Central memory CD4-positive, alpha-beta T cell (primary cell): ENCODE results near the gene AUTS2.
A peak's percentile ranks its signal among the peaks of the same experiment; 100 is the strongest.

Source experiments
- DNase-seq: peaks from one replicate; pipeline ENCODE4 v3.0.0; 2022
- total RNA-seq, 3 experiments: gene quantifications; one replicate each; lab custom pipeline; 2026; lab: John Stamatoyannopoulos, UW

Gene AUTS2
- total RNA-seq: 0.21 to 6.2 (median 3.9) reads per million in 3 experiments

DNA sequence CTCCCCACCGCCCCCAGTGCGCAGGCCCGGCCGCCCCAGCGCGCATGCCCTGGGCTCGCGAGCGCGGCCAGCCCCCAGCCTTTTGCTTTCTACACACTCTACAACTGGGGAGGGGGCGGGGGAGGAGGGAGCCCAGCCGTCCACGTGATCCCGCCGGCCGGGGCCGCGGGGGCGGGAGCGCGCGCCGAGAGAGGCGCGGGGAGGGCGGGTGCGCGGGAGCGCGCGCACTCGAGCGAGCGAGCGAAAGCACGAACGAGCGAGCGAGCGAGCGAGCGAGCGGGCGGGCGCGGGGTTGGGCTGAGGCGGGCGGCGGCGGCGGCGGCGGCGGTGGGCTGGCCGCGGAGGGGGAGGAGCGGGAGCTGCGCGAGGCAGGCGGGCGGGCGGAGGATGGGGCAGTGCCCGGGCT lies at the start of gene AUTS2:
AUTS2 (plus strand) TSS at position 395 of the 406 bp plus-strand sequence. CDS start 1,179 bp downstream, outside the sequence.
- peak; percentile 21 for DNase-seq

DNA sequence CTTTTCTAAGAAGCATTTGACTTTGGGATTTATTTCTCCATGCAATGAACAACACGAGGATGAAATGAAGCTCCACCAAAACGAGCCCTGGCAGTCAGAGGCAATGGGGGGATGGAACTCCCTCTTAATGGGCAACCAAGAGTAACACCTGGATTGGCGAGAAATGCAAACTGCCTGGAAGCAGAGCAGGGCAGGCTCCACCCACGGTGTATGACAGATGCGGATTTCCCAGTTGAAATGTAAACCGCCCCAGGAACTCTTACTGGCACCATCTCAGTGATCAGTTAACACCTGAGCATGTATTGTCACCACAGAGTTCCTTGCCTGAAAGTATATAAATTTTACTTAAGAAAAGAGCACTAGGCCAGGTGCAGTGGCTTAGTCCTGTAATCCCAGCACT lies 47.3 kb upstream of the AUTS2 start:
- DNase-seq: no peak

DNA sequence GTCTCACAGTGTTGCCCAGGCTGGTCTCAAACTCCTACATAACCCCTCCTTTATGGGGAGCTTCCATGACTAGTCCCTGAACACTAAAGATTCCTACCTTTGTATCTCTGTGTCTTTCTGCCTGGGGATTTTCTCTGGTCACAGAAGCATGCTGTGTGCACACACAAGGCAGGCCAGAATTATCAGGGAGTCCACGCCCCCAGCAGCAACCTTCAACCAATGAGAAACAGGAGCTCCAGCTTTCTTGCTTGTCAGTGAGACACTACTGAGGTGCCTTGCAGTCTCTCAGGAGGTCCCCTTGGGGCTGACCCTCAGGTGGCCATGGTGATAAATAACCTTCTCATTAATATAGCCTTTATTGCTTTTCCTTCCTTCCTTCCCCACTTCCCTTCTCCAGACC lies 45.1 kb upstream of the AUTS2 start:
- no peak for DNase-seq

DNA sequence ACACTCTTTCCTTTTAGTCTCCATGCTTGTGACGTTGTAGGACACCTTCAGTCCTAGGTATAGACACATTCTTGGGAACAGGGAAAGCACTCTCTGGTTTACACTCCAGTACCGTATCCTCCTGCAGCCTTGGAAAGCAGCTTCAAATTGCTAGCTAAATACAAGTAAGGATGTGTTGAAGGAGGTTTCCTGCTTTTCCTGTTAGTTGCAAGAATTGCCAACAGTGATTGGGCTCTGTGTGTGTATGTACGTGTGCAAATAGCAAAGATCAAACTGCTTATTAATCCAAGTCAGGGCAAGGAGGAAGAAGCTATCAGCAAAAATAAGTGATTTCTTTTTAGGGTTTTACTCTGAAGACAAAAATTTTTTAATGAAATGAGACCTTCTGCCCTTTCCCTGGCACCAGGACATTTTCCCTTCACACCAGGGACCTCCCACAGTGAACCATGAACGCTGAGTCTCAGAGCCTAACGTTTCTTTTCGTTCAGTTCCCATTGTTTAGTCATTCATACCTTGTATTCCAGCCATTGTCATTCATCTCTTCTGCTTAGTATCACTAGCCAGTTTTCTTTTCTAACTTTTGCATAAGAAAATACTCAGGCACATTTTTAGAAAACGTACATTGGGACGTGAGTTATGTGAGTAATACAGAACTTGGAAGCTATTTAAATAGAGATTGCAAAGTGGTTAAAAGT lies 36.9 kb upstream of the AUTS2 start:
- no peak for DNase-seq

DNA sequence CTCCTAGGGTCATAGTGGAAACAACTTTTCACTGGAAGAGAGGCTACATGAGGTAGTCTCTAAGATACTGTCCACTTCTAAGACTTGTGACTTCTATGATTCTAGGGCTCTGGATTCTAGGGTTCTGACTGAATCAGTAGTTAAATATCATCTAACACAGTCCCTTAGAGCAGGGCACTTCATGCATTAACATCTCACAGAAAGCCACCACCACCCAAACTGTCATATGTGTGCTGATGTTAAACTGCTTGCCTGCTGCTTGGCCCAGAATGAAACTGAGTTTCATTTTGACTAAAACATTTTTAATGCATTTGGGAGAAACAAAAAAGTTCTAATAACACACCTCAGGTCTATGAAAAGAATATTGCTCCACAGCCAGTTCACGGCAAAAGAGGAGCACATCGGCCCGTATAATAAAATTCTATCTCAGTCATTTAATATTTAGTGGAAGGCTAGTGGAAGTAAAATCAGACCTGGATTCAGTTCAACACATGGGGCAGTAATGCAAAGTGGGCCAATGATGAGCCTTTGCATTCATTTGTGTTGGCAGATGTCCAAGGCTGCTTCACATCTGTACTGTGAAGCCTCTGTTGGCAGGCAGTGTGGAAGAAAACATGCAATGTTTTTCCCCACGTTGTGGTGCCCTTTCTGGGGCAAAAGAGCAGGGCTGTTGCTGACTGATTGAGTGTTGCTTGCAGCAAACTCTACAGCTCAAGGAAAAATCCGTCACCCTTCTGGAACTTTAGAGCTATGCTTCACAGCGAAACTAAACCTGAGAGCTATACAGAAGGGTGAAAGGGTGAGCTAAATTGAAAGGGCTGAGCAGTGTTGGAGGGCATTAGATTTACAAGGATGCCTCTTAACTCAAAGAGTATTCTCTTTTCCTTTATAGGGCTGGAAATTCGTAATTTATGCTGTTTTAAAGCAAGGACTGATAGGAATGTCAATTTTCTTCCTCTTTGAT lies 33.5 kb upstream of the AUTS2 start:
- no peak for DNase-seq

DNA sequence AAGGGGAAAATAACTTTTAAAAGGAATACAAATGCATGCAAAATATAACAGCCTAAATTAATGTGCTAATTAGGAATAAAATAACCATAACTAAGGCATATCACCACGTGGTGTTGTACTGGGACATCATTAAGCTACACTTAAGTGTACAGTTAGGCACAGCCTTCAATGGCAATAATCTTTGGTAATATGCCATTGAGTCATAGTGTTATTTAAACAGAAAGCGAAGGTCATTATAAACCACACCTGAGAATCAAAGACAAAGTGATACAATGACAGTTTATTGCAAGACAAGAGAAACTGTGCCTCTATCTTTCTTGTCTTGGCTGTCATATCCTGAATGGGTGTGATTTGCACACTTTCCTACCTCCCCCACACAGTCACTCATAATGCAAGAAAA lies 30.5 kb upstream of the AUTS2 start:
- no peak for DNase-seq

DNA sequence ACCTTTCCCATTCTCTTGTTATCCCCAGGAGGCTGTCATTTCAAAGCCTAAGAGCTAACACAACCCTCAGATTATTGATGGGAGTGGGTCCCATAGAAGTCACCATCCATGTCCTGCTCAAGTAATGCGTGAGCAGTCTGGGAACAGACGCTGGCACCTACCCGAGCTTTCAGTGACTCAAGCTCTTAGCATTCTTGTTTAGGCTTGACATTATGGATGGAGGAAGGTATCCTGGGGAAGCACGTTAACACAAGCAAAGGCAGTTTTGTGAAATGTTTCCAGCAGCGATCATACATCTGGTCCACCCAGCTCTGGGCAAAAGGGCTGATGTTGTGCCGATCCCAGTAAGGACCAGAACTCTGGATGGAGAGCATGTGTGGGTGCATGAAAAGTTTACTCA lies 30.0 kb upstream of the AUTS2 start:
- DNase-seq: no peak

DNA sequence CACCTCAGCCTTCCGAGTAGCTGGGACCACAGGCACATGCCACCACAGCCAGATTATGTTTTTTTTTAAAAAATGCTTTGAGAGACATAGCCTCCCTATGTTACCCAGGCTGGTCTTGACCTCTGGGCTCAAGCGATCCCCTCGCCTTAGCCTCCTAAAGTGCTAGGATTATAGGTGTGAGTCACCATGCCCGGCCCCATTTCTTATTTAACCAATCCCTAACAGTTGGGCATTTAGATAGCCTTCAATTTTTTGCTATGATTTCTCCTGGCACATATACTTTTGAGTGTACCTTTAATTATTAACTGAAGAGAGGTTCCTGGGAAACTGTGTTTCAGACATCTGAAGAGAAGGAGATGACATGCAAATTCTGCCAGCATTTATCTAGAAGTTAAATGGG lies 22.6 kb upstream of the AUTS2 start:
- DNase-seq: no peak

DNA sequence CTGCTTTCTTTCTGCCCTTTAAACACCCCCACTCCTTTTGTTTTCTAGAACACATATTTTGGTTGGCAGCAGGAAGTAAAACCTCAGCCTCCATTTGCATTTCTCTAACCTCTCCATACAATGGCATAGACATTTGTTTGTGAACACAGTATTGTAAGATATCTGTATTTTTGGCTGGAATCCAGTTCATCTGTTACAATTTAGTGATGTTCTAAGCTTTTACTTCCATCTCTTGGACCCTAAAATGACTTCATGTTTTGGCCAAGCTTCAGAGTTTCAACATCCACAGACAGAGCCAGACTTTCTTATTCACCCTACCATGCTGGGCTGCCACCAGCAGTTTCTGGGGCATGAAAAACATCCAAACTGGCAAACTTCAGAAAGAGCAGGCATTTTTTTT lies 21.1 kb upstream of the AUTS2 start:
- DNase-seq: no peak

DNA sequence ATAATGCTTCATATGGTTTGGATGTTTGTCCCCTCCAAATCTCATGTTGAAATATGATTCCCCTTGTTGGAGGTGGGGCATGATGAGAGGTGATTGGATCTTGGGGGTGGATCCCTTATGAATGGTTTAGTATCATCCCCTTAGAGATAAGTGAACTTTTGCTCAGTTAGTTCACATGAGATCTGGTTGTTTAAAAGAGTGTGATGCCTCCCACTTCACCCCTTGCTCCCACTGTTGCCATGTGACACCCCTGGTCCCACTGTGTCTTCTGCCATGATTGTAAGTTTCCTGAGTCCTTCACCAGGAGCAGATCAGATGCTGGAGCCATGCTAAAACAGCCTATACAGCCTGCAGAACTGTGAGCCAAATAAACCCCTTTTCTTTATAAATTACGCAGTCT lies 13.1 kb upstream of the AUTS2 start:
- DNase-seq: no peak

DNA sequence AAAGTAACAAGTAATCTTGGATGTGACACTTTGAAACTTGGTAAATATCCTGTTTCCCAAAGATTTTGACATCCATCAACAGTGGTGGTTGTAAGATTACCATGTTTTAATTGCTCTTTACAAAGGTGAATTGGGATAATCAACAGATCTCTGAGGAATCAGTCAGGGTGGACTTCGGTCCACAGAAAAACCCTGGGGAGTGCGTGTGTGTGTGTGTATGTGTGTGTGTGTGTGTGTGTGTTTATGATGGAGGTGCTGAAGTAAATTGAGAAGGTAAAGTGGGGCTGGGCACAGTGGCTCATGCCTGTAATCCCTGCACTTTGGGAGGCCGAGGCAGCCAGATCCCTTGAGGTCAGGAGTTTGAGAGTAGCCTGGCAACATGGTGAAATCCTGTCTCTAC lies 12.0 kb upstream of the AUTS2 start:
- DNase-seq: no peak

DNA sequence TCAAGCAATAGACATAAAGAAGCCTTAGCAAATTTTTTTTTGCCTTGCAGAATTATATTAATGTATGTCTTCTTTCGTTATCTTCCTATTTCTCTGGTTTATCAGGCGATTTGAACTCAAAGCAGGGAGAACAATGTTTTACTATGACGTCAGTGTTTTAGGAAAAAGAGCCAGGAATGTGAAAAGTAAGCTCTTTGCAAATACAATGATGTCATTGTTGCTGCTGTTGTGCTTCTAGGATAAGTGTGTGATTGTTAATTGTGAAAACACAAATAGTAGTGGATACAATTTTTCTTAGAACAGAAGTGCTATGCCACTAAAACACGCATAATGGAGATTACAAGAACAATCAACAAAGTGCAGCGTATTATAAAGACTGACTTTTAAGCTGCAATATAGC lies 9.5 kb upstream of the AUTS2 start:
- no peak for DNase-seq

DNA sequence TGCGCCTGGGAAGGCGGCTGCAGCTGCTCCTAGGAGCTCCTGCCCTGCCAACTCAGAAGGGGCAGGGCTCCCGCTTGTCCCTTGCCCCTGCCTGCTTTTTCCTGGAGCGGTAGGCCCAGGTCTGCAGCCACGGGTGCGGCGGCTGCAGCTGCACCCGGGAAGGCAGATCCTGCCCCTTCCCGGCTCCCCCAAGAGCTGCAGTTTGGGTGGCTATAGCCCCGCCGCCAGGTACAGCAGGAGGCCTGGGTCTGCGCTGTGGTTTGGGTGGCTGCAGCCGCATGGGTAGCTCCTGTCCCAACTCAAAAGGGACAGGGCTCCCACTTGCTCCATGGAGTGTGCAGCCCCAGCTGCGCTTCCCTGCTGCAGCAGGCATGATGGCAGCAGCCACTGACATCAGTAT lies 6.5 kb upstream of the AUTS2 start:
- no peak for DNase-seq

DNA sequence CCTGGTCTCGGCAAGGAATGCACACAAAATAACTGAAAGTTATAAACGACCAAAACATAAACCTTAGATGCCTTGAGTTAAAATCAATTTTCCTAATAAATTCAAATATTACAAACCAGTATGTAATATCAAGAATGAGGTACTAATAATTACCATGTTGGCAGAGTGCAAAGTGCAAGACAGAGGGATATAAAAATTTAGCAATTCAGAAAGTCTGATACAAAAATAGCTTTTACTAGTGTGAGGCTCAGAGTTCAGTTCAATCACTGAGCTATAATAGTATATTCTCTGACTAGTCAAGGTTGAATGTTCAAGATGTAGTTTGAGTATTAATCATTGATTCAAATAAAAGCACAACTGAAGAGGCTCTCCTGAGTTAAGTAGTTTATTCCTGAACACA lies 4.8 kb upstream of the AUTS2 start:
- no peak for DNase-seq

DNA sequence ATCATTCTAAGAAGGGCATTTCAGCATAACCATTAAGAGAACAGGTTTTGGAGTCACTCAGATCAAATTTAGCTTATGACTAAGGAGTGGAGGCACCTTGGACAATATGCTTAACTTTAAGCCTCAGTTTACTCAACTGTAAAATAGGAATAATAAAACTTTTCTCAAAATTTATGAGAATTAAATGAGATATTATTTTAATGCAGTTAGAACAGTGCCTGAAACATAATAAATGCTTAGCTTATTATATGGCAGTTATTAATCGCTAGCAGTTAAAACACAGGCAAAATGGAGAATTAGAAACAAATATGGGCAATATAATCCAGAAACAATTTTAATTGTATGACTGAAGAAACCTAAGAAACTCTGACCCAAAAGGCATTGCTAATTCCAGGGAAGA lies 2.9 kb upstream of the AUTS2 start:
- no peak for DNase-seq

DNA sequence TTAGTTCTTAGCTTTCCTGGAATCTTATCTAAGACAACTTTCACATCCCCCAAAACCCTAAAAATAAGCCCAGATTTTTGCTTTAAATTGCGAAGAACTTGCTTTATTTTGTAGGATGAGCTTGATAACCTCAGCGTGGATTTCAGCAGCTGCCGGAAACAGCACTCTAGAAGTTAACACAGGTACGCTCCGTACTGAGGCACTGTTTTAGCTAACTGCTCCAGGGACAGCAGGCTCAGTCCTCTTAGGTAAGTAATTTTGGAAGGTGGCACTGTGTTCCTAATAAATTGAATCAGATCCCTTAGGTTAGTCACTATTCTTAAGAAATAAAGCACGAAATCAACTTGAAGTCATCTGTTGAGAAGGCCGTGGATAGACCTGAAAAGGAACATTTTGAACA lies 2.2 kb upstream of the AUTS2 start:
- DNase-seq: no peak

DNA sequence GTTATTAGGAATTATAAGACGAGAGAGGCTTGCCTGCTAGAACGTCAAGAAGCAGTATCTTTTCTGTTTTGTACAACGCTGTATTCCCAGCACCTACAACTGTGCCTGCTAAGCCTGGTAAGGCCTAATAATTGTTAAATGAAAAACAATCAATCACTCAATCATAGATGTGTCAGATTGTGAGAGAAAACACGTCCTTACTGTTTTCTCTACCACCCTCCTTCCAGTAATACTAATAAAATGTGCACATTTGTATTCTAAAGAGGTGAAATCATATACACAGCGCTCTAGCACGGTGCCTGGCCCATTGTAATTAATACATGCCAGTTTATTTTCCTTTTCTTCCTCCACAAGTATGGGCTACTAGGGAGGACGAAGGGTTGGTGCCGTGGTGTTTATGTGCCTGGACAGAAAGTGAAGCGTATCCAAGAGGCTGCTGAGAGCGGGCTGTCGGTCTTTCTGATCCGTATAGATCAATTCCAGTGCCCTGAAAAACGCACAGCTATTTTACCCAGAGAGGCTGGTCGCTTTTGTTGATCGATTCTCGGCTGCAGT lies 1.5 kb upstream of the AUTS2 start:
- DNase-seq: no peak

DNA sequence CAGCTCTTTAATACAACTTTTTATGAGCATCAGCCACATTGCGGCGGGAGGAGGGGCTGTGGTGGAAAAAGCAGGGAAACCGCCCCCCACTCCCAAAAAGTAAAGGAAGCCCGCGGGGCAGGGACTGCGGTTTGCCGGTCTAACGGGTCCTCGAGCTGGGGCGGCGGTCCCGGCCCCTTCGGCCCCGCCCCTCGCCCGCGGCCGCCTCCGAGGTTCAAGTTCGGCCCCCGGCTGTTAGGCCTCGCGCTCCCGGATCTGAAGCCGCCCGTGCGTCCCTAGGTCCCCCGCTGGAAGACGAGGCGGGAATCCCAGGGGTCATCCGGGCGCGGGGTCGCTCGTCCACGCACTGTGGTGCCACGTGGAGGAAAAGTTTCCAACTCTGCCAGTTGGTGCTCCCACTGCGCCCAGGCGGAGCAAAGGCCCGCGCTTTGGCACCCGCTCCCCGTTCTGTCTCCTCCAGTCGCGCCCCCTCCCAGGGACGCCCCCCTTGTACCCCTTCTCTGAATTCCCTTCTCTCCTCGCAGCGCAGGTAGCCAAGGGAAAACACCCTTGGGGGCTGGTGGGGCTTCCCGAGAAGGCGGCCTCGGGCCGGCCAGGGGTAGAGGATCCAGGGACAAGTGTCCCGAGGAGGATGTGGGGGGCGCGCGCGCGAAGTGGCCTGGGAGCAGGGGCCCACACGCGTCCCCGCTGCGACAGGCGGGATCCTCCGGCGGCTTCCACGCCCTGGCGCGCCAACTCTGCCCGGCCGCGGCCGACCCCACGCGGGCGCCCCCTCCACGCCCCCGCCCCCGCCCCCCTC lies 798 bp upstream of the AUTS2 start:
- DNase-seq: no peak

DNA sequence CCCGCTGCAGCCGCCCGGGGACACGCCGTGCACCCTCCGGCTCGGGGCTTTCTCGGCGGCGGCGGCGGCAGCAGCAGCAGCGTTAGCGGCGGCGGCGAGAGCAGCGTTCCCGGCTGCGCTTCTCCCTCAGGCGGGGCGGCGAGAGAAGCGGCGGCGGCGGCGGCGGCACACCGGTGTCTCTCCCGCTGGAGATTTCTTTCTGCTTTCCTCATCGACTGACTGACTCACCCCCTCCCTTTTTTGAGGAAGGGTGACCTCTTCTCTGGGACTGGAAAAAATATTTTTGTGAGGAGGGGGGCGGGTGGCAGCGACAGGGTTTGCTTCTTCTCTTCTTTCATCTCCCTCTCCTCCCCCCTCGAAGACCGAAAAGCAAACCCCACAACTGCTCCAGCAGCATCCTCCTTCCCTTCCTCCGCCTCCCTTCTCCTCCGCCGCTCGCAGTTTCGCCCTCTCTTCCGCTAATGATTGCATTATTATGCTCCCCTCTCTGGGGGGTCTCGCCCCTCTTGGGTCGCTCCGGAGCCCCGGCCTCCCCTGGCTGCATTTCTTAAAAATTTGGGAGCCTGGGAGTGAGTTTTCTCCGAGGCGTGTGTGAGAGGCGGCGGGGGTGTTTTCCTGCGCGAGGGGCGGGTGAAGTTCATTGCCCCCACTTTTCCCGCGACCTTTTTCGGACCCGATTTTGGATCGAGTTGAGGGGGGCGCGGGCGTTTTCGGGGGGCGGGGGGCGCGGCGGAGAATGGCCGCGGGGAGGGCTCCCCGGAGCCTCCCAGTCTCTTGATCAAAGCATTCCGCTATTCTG lies 411 bp downstream of the AUTS2 start:
- DNase-seq: no peak

DNA sequence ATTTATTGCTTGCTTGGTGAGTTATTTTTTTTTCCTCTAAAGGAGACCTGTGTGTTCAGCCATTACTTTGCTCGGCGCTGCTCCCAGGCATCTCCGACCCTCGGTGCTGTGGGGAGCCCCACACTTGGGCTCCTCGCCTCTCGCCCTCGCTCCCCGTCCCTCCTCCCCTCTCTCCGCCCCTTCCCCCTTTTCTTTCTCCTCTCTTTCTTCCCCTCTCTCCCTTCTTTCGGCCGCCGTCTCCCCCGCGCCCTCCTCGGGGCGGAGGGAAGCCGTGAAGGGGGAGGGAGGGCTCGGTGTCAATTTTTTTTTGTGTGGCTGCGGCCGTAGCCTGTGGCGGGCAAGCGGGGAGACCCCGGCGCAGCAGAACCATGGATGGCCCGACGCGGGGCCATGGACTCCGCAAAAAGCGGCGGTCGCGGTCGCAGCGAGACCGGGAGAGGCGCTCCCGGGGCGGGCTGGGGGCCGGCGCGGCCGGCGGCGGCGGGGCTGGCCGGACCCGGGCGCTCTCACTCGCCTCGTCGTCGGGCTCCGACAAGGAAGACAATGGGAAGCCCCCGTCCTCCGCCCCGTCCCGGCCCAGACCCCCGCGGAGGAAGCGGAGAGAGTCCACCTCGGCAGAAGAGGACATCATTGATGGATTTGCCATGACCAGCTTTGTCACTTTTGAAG lies 1.1 kb downstream of the AUTS2 start:
- no peak for DNase-seq

DNA sequence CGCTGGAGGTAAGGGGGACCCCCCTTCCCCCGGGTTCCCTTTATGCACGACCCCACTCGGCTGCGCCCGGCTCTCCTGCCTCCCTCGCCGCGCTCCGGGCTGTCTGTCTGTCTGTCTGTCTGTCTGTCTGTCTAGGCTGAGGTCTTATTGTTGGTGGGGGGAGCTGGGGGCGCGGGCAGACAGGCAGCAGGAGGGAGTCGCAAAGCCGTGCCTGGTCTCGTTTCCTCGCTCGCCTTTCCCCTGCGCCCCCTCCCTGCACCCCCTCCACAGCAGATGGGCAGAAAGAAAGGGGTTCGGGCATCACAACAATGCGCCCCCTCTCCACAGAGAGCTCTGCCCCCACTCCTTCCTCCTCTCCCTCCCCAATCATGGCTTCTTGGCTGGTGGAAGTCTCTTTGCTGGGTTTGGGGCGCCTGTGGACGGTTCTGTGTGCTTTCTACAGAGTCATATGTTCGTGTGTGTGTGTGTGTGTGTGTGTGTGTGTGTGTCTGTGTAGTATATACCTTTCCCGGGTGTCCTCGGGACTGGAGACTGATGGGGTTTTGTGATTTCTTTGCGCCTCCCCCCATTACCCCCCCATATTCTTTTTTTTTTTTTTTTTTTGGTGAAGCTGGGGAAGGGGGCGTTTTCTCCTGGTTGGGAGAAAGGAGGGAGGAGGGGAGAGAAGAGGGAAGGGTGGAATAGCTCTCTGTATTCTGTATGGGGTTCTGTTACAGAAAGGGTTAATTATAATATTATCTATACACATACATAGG lies 1.9 kb downstream of the AUTS2 start:
- no peak for DNase-seq
